GM23338 (cell line): ENCODE data around the gene ACOT13.

ENCODE experiments used
- JUNB ChIP-seq: IDR thresholded peaks from one replicate; pipeline ENCODE4 v1.6.1; 2016; ENCODE audit warnings: antibody characterized with exemption; ENCODE audit not compliant: unreplicated experiment
- POLR2AphosphoS5 ChIP-seq: IDR thresholded peaks from 2 replicates; pipeline ENCODE4 v1.6.1; 2016; ENCODE audit warnings: antibody characterized with exemption, low read depth
- ZNF331 ChIP-seq: fragments of 250-450 bp; sonication (Bioruptor Pico); IDR thresholded peaks from 2 replicates; pipeline ENCODE4 v1.5.0; 2020; ENCODE audit warnings: low read depth, mild to moderate bottlenecking, moderate library complexity
- TF ChIP-seq, protein P1 (sequence below), 2 experiments: fragments of 200-600 bp in 1 of 2; sonication (generic) in 1 of 2; conservative IDR thresholded peaks; 2 replicates each; pipeline versions ENCODE4 v1.5.1 to v1.6.1; 2016 to 2017; ENCODE audit warnings: antibody characterized with exemption in 2 of 2, low read depth in 2 of 2, mild to moderate bottlenecking in 2 of 2, moderate library complexity in 1 of 2
- TF ChIP-seq, protein P2 (sequence below): IDR thresholded peaks from one replicate; pipeline ENCODE4 v1.6.1; 2018; ENCODE audit warnings: antibody characterized with exemption; ENCODE audit not compliant: unreplicated experiment

DNA sequence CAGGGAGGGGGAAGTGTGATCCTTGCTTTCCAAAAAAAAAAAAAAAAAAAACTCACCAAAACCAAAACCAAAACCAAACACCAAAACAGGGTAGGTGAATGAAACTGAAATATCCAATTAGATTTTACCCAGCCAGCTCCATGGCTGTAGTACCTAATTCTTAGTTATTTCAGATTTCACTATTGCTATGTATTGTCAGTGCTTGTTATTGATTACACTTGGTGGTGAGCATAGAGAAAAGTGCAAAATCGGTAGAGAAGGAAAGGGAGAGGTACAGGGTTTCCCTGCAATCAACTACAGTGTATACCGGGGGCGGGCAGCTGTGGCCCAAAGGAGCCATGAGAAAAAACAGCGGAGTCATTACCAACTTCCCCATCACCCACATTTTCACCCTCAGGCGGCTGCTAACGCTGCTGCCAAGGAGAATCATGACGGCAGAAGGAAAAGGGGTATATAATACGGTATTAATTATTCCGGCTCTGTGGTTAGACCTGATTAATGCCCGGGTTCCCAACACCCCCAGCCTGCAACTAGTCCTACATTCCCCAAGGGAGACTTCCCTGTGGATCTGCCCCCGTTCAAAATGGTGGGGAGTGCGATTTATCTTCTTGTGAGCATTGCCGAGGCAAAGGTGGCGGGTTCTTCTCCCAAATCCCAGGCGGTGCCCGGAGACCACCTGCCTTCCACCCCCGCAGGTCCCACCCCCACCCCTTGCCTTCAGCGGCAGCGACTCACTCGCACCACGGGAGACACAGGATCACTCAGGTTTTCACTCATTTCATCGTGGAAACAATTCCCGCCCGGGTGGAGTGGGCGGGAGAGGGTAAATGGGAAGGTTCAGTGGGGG is 52.5 kb downstream of the ACOT13 start, which contains the start of gene C6orf62:
- TF ChIP-seq, protein P1, sequence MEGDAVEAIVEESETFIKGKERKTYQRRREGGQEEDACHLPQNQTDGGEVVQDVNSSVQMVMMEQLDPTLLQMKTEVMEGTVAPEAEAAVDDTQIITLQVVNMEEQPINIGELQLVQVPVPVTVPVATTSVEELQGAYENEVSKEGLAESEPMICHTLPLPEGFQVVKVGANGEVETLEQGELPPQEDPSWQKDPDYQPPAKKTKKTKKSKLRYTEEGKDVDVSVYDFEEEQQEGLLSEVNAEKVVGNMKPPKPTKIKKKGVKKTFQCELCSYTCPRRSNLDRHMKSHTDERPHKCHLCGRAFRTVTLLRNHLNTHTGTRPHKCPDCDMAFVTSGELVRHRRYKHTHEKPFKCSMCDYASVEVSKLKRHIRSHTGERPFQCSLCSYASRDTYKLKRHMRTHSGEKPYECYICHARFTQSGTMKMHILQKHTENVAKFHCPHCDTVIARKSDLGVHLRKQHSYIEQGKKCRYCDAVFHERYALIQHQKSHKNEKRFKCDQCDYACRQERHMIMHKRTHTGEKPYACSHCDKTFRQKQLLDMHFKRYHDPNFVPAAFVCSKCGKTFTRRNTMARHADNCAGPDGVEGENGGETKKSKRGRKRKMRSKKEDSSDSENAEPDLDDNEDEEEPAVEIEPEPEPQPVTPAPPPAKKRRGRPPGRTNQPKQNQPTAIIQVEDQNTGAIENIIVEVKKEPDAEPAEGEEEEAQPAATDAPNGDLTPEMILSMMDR (conservative IDR thresholded peaks at IDR 0.05; ENCODE audit: low read depth in 2 of 2), result no peak
- TF ChIP-seq ZNF331 (CRISPR knock-in tag) (no peak), JUNB (no peak), POLR2AphosphoS5 (peak; percentile 52; the same call in 1 of the 2 replicates)
- TF ChIP-seq, protein P2, sequence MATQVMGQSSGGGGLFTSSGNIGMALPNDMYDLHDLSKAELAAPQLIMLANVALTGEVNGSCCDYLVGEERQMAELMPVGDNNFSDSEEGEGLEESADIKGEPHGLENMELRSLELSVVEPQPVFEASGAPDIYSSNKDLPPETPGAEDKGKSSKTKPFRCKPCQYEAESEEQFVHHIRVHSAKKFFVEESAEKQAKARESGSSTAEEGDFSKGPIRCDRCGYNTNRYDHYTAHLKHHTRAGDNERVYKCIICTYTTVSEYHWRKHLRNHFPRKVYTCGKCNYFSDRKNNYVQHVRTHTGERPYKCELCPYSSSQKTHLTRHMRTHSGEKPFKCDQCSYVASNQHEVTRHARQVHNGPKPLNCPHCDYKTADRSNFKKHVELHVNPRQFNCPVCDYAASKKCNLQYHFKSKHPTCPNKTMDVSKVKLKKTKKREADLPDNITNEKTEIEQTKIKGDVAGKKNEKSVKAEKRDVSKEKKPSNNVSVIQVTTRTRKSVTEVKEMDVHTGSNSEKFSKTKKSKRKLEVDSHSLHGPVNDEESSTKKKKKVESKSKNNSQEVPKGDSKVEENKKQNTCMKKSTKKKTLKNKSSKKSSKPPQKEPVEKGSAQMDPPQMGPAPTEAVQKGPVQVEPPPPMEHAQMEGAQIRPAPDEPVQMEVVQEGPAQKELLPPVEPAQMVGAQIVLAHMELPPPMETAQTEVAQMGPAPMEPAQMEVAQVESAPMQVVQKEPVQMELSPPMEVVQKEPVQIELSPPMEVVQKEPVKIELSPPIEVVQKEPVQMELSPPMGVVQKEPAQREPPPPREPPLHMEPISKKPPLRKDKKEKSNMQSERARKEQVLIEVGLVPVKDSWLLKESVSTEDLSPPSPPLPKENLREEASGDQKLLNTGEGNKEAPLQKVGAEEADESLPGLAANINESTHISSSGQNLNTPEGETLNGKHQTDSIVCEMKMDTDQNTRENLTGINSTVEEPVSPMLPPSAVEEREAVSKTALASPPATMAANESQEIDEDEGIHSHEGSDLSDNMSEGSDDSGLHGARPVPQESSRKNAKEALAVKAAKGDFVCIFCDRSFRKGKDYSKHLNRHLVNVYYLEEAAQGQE, result no peak
